Ishikawa (cell line): ENCODE measurements around the gene PLEKHN1.

Experiments used
- CEBPB ChIP-seq: IDR thresholded peaks from 2 replicates; pipeline ENCODE4 v1.6.1; 2012
- CREB1 ChIP-seq: IDR thresholded peaks from 2 replicates; pipeline ENCODE4 v1.6.1; 2012; ENCODE audit warnings: low read depth
- EGR1 ChIP-seq: IDR thresholded peaks from 2 replicates; pipeline ENCODE4 v1.6.1; 2012
- EP300 ChIP-seq: IDR thresholded peaks from 2 replicates; pipeline ENCODE4 v1.6.1; 2012; ENCODE audit warnings: borderline replicate concordance
- FOXM1 ChIP-seq: IDR thresholded peaks from 2 replicates; pipeline ENCODE4 v1.6.1; 2012; ENCODE audit warnings: low read depth, borderline replicate concordance
- MAX ChIP-seq: IDR thresholded peaks from 2 replicates; pipeline ENCODE4 v1.6.1; 2012
- NFIC ChIP-seq: IDR thresholded peaks from 2 replicates; pipeline ENCODE4 v1.6.1; 2012
- RAD21 ChIP-seq: IDR thresholded peaks from 2 replicates; pipeline ENCODE4 v1.6.1; 2012; ENCODE audit warnings: low read depth
- REST ChIP-seq: IDR thresholded peaks from 2 replicates; pipeline ENCODE4 v1.6.1; 2012; ENCODE audit warnings: low read depth, mild to moderate bottlenecking
- TAF1 ChIP-seq: IDR thresholded peaks from 2 replicates; pipeline ENCODE4 v1.6.1; 2012; ENCODE audit warnings: low read depth, mild to moderate bottlenecking
- TCF12 ChIP-seq: IDR thresholded peaks from 2 replicates; pipeline ENCODE4 v1.6.1; 2012; ENCODE audit warnings: low read depth
- TEAD4 ChIP-seq: IDR thresholded peaks from 2 replicates; pipeline ENCODE4 v1.6.1; 2012
- USF1 ChIP-seq: IDR thresholded peaks from 2 replicates; pipeline ENCODE4 v1.6.1; 2012
- YY1 ChIP-seq: IDR thresholded peaks from 2 replicates; pipeline ENCODE4 v1.6.1; 2012; ENCODE audit warnings: low read depth
- ZBTB7A ChIP-seq: IDR thresholded peaks from 2 replicates; pipeline ENCODE4 v1.6.1; 2012; ENCODE audit warnings: low read depth

Gene PLEKHN1

GRCh38 chr1:998995-999724 is 32.9 kb downstream of the PLEKHN1 start:
- TF ChIP-seq TEAD4: no peak
- no peak for TF ChIP-seq REST
- no peak for TF ChIP-seq USF1
- peak; percentile 62; the same call in 1 of the 2 replicates for TF ChIP-seq NFIC
- TF ChIP-seq EP300: 0 out of 2 replicates have a peak, but pooled peaks have one; percentile 12
- no peak; the same call in 1 of the 2 replicates for TF ChIP-seq EGR1
- no peak for TF ChIP-seq CEBPB
- peak; percentile 86; the same call in 1 of the 2 replicates for TF ChIP-seq ZBTB7A
- peak; percentile 55; the same call in 1 of the 2 replicates for TF ChIP-seq MAX

- TF ChIP-seq NFIC (peak; percentile 42), MAX (no peak), ZBTB7A (no peak), CREB1 (no peak), FOXM1 (0 out of 2 replicates have a peak, but pooled peaks have one; percentile 15), USF1 (no peak), YY1 (no peak), EP300 (peak; percentile 61), TEAD4 (peak; percentile 61), TAF1 (no peak), TCF12 (no peak; the same call in none of the 2 replicates), EGR1 (peak; percentile 41; the same call in 1 of the 2 replicates)
Measured at GRCh38 chr1:999725-1000356, 33.6 kb downstream of the PLEKHN1 start, which contains the start of gene HES4. HES4 (minus strand) TSS chr1:1000097; CDS start chr1:999973, 124 bp downstream.

GRCh38 chr1:1000357-1001056 is 34.2 kb downstream of the PLEKHN1 start:
- peak; percentile 97 for TF ChIP-seq CREB1
- peak; percentile 99 for TF ChIP-seq ZBTB7A
- TF ChIP-seq RAD21: no peak
- peak; percentile 84 for TF ChIP-seq USF1
- no peak for TF ChIP-seq REST
- no peak for TF ChIP-seq YY1
- TF ChIP-seq TEAD4: no peak
- TF ChIP-seq FOXM1: no peak
- peak; percentile 28; the same call in 1 of the 2 replicates for TF ChIP-seq EP300
- TF ChIP-seq EGR1: peak; percentile 6
- no peak for TF ChIP-seq TAF1
- peak; percentile 1; the same call in 1 of the 2 replicates for TF ChIP-seq NFIC
- TF ChIP-seq MAX: peak; percentile 98
- peak; percentile 18; the same call in 1 of the 2 replicates for TF ChIP-seq TCF12
- TF ChIP-seq CEBPB: peak; percentile 84
